Activated CD4-positive, alpha-beta T cell treated with anti-CD3 and anti-CD28 coated beads, Interleukin-2, amount 50 U/mL, for 24 hours (primary cell): ENCODE data around the gene MRPL39.

Experiments used
- DNase-seq, 2 donors: peaks; one replicate each; pipeline ENCODE4 v3.0.0-alpha.2; 2020; ENCODE audit warnings: low read depth in 1 of 2, low spot score in 1 of 2

The MRPL39 gene

DNA sequence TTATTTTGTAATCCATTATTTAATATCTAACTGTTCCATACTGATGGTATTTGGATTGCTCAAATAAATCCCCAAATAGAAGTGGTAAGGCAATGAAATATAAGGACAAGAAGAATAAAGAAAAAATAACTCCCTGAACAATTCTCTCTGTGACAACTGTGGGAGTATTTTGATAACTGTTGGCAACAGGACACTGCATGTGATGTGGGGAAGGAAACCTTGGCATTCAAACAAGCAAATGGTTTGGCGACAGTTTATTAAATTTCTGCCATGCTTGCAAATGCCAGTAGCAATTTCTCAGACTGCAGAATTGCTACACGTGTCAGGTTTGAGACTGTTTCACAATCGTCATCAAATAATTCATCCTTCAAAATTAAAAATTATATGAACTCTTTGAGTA lies 8.6 kb upstream of the MRPL39 start:
- no peak for DNase-seq

- no peak for DNase-seq
Measured at GRCh38 chr21:25614441-25614840, 7.2 kb upstream of the MRPL39 start.

- DNase-seq = peak; percentile 46 to 70
Measured at GRCh38 chr21:25608044-25608737, 910 bp upstream of the MRPL39 start.

- DNase-seq = no peak
Measured at GRCh38 chr21:25589887-25590286, 17.4 kb downstream of the MRPL39 start.

- DNase-seq = no peak
Measured at GRCh38 chr21:25586791-25587190, 20.5 kb downstream of the MRPL39 start.

GRCh38 chr21:25586326-25586725 lies 21.0 kb downstream of the MRPL39 start:
- no peak for DNase-seq

DNA sequence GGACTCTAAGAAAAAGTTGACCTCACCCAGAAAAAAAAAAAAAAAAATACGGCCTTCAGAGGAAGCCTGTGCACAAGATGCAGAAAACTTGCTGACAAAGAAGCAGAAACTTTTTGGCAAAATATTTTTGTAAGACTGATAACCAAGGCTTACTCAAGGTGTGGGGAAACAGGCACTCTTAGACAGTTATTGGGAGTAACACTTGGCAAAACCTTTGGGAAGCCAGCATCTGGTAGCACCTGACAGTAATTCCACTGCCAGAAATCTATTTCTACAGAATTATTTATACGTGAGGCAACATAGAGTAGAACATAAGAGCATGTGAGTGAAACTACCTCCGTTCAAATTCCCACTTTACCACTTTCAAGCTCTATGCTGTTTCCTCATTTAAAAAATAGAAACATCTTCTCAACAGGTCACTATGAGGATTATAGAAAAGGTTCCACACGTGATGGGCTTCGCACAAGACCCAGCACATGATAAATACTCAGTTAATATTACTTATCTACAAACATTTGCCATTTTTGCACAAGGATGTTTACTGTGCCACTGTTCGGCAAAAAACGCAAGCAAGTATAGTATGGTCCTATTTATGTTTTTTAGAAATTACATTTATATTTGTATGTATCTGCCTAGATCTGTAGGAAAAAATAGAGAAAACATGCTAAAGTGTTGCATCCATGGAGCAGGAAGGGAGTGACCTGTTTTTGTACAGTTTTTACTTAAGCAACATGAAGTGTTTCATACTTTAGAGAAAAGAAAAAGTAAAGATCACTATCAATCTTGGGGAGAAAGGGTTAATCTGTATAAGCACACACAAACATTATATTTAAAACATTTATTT lies 22.2 kb downstream of the MRPL39 start:
- DNase-seq = no peak

DNA sequence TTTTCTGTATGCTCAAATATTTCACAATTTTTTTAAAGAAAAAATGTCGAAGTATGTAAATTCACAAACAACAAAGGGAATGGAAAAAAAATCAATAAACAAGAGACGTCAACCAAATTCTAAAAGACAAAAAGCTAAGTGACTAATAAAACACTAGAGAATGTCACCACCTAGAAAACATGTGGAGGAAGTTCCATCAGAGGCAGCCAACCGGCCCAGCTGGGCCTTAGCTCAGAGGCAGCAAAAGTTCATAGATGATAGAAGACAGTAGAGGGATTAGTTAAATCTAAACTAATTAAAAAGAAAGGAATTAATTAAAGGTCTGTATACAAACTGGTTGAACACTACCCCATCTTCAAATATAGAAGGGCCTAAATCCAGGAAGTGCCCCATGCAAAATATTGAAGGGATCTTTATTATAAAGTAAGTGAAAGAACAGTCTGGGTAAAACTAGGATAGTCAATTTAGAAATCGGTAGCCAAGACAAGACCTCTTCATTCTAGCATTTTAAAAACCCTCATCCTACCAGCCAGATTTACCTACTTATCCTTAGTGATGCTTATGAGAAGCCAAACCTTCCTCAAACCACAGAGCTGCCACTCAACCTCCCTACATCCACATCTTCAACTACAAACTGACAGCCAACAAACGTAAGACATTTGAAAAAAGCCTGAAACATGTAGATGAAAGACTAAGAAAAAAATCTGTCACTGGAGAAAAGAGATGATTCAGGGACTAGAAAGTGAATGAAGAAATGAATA lies 23.7 kb downstream of the MRPL39 start:
- DNase-seq = no peak

DNA sequence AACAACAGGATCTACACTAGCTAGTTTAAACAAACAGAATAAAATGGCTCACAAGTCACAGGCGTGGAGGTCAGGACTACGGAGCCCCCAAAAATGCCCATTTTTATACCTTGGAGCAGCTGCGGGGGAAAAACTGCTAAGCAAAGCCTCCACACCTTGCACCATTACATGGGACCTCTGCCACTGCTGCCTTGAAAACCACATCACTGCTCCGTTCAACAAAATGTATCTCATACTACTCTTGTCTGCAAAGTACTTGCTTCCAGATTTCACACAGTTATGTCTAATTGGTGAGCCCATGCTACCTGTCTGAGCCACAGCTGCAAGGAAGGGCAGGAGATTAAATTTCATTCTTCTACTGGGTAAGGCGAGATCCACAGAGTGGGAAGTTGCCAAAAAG lies 24.4 kb downstream of the MRPL39 start:
- DNase-seq = no peak

DNA sequence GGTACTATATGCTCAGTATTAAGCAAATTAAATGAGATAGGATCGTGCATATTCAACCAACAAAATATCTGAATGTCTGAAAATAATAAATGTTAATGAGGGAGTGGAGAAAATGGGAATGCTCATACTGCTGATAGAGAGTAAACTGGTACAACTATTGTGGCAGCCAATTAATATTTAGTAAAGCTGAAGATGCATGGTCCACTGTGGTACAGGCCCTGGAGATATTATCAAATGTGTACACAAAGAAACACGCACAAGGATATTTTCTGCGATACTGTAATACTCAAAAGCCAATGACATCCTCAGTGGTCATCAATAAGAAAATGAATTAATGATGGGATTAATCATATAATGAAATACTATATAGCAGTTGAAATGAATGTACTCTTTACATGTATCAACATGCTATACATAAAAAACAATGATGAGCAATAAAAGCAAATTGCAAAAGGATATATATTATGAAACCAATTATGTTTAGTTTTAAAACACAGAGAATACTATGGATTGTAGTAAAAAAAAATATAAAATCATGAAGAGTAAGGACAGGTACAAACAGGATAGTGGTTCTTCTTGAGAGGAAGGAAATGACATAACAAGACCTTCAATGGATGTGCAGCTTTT lies 25.0 kb downstream of the MRPL39 start:
- no peak for DNase-seq

- DNase-seq = no peak
Measured at GRCh38 chr21:25581582-25581981, 25.7 kb downstream of the MRPL39 start.

GRCh38 chr21:25580912-25581260 lies 26.4 kb downstream of the MRPL39 start:
- no peak for DNase-seq

DNA sequence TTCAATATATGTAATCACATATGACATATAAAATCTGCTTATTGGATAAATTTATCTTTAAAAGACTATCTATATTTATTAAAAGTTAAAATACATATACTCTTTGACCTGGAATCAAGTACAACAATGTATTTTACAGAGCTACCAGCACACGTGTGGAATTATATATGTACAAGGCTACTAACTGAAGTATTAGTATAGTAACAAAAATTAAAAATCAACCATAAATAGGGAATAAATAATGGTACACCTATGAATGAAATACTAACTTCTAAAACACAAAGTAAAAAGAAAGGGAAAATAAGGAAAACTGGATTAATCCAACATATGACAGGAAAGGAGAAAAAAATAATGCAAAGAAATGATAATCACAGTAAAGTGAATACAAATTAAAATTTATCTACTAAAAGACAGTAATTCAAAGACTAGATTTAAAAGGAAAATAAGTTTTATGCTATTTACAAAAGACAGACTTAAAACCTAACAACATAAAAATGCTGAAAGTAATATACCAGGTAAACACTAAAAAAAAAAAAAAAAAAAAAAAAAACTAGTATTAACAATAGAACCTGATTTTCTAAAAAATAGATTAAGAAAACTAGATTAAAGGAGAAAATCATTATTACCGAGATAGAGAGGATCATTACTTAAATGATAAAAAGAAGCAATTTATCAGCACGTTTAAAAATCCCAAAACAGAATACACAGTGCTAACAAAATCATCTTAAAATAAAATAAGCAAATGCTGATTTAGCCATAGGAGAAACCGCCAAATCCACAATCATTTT lies 27.9 kb downstream of the MRPL39 start:
- no peak for DNase-seq

- DNase-seq = peak in 1 of 2 donors; percentile 81
Measured at GRCh38 chr21:25578056-25578961, 29.0 kb downstream of the MRPL39 start.

- no peak for DNase-seq
Measured at GRCh38 chr21:25577424-25578055, 29.7 kb downstream of the MRPL39 start.

DNA sequence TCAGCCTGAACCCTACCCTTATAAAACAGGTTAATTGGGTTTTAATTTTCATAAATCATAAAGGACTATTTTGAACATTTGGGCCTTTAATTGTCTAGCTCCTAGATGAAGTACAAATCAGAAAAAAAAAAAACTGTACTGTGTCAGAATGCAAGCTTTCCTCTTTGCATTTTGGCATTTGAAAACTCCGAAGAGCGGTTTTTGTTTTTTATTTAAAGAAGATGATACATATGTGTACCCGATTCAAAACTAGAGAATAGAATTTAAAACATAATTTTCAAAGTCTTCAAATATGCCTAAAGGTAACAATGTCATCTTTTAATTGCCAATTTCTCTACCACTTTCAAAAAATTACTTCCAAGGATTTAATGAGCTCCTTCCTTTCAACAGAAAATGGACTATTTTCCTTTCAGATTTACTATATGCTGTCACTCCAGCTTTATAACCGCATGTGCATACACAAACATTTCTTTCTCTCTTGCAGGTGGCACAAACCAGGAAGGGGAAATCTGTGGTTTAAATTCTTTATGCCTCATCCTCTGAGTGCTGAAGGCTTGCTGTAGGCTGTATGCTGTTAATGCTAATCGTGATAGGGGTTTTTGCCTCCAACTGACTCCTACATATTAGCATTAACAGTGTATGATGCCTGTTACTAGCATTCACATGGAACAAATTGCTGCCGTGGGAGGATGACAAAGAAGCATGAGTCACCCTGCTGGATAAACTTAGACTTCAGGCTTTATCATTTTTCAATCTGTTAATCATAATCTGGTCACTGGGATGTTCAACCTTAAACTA lies 33.7 kb downstream of the MRPL39 start:
- peak in 1 of 2 donors; percentile 83 for DNase-seq

- DNase-seq = no peak
Measured at GRCh38 chr21:25572861-25573310, 34.4 kb downstream of the MRPL39 start.

GRCh38 chr21:25571726-25572121 lies 35.6 kb downstream of the MRPL39 start:
- DNase-seq = no peak
